NCI-H146 treated with DMSO at 0.1 percent for 48 hours (cell line): ENCODE measurements around the gene PIGR.
"Not testable (repeated sequence)": the region's sequence is repeated elsewhere in the genome, so short reads cannot be mapped to it uniquely, and the experiment has no call there.

Experiments
- DNase-seq: peaks from one replicate; lab custom pipeline; 2025; ENCODE audit not compliant: unreplicated experiment; lab: John Stamatoyannopoulos, UW

Gene PIGR

GRCh38 chr1:206935491-206936067 is 10.7 kb downstream of the PIGR start:
- no peak for DNase-seq

GRCh38 chr1:206933333-206933945 is 12.8 kb downstream of the PIGR start:
- no peak for DNase-seq

- no peak for DNase-seq
These were observed 14.1 kb downstream of the PIGR start for GRCh38 chr1:206932177-206932576.

GRCh38 chr1:206931709-206932108 is 14.6 kb downstream of the PIGR start:
- DNase-seq, result no peak

- DNase-seq, result no peak
These were observed 16.0 kb downstream of the PIGR start for GRCh38 chr1:206930210-206930798.

GRCh38 chr1:206929524-206929923 is 16.7 kb downstream of the PIGR start:
- DNase-seq, result no peak

- no peak for DNase-seq
These were observed 20.0 kb downstream of the PIGR start for GRCh38 chr1:206926286-206926685.

- no peak for DNase-seq
These were observed 21.0 kb downstream of the PIGR start for GRCh38 chr1:206925106-206925736.

GRCh38 chr1:206924592-206925105 is 21.6 kb downstream of the PIGR start:
- no peak for DNase-seq

- not testable (repeated sequence) for DNase-seq
These were observed 22.2 kb downstream of the PIGR start for GRCh38 chr1:206923961-206924557.

GRCh38 chr1:206923009-206923960 is 23.0 kb downstream of the PIGR start:
- DNase-seq, result no peak

- DNase-seq, result no peak
These were observed 23.7 kb downstream of the PIGR start for GRCh38 chr1:206922524-206922923.

- DNase-seq, result no peak
These were observed 24.4 kb downstream of the PIGR start, which contains the start of gene FCMR for GRCh38 chr1:206921772-206922265. Gene FCMR (minus strand): TSS chr1:206921941. CDS start chr1:206921854, 87 bp downstream.

- no peak for DNase-seq
These were observed 28.2 kb downstream of the PIGR start for GRCh38 chr1:206918076-206918475.

- DNase-seq, result no peak
These were observed 30.1 kb downstream of the PIGR start for GRCh38 chr1:206916000-206916709.

- no peak for DNase-seq
These were observed 31.1 kb downstream of the PIGR start for GRCh38 chr1:206915030-206915735.

- no peak for DNase-seq
These were observed 32.3 kb downstream of the PIGR start for GRCh38 chr1:206913766-206914537.

GRCh38 chr1:206912445-206913095 is 33.7 kb downstream of the PIGR start:
- DNase-seq, result peak; percentile 85
